H9 (cell line): ENCODE measurements around the gene CFAP299. TPM values are rescaled to one million over a fixed set of nuclear protein-coding genes. Genes with fewer than 3 reads are reported as not detected.

Experiments used
- DNase-seq: peaks from one replicate; pipeline ENCODE4 v3.0.0-alpha.2; 2017
- H2AFZ ChIP-seq: one replicate; pipeline ENCODE4 v1.6.1; 2013; ENCODE audit warnings: mild to moderate bottlenecking, low read length, control low read depth, moderate library complexity
- H2AK5ac ChIP-seq: 2 replicates; pipeline ENCODE4 v1.6.1; 2013; ENCODE audit warnings: low read length, control low read depth, mixed read lengths; ENCODE audit not compliant: insufficient read length
- H2BK120ac ChIP-seq: one replicate; pipeline ENCODE4 v1.6.1; 2013; ENCODE audit warnings: low read depth, mild to moderate bottlenecking, low read length, control low read depth, inconsistent platforms; ENCODE audit not compliant: poor library complexity, severe bottlenecking
- H2BK12ac ChIP-seq: 2 replicates; pipeline ENCODE4 v1.6.1; 2013; ENCODE audit warnings: low read length, control low read depth, mixed read lengths, low read depth; ENCODE audit not compliant: insufficient read length
- H2BK15ac ChIP-seq: 2 replicates; pipeline ENCODE4 v1.6.1; 2013; ENCODE audit warnings: low read depth, low read length, control low read depth
- H2BK20ac ChIP-seq: one replicate; pipeline ENCODE4 v1.6.1; 2013; ENCODE audit warnings: low read depth, mild to moderate bottlenecking, low read length, control low read depth, inconsistent platforms; ENCODE audit not compliant: poor library complexity, severe bottlenecking
- H2BK5ac ChIP-seq: 2 replicates; pipeline ENCODE4 v1.6.1; 2013; ENCODE audit warnings: low read length, control low read depth, mixed read lengths; ENCODE audit not compliant: insufficient read length
- H3K14ac ChIP-seq: 2 replicates; pipeline ENCODE4 v1.6.1; 2013; ENCODE audit warnings: low read length, control low read depth; ENCODE audit not compliant: insufficient read depth
- H3K18ac ChIP-seq: 2 replicates; pipeline ENCODE4 v1.6.1; 2013; ENCODE audit warnings: low read depth, mild to moderate bottlenecking, mixed read lengths, low read length, control low read depth; ENCODE audit not compliant: insufficient read length
- H3K23ac ChIP-seq: 2 replicates; pipeline ENCODE4 v1.6.1; 2013; ENCODE audit warnings: low read length, control low read depth, mixed read lengths, low read depth; ENCODE audit not compliant: insufficient read length
- H3K23me2 ChIP-seq: 2 replicates; pipeline ENCODE4 v1.6.1; 2013; ENCODE audit warnings: low read depth, mild to moderate bottlenecking, mixed read lengths, low read length, control low read depth; ENCODE audit not compliant: insufficient read length, poor library complexity, severe bottlenecking
- H3K27ac ChIP-seq: 2 replicates; pipeline ENCODE4 v1.5.1; 2013; ENCODE audit warnings: low read length, control low read depth, mixed read lengths, low read depth; ENCODE audit not compliant: insufficient read length
- H3K27me3 ChIP-seq: 2 replicates; pipeline ENCODE4 v1.6.1; 2013; ENCODE audit warnings: low read length, control low read depth, inconsistent platforms; ENCODE audit not compliant: insufficient read depth
- H3K4ac ChIP-seq: 2 replicates; pipeline ENCODE4 v1.6.1; 2013; ENCODE audit warnings: low read depth, mild to moderate bottlenecking, control low read depth, inconsistent platforms, low read length, moderate library complexity
- H3K4me1 ChIP-seq: 2 replicates; pipeline ENCODE4 v1.6.1; 2013; ENCODE audit warnings: low read length, control low read depth, inconsistent platforms; ENCODE audit not compliant: insufficient read depth
- H3K4me2 ChIP-seq: 2 replicates; pipeline ENCODE4 v1.6.1; 2013; ENCODE audit warnings: low read length, control low read depth, mixed read lengths; ENCODE audit not compliant: insufficient read length, insufficient read depth
- H3K56ac ChIP-seq: 2 replicates; pipeline ENCODE4 v1.6.1; 2013; ENCODE audit warnings: low read depth, mild to moderate bottlenecking, mixed read lengths, low read length, control low read depth; ENCODE audit not compliant: insufficient read length
- H3K79me1 ChIP-seq: 2 replicates; pipeline ENCODE4 v1.6.1; 2013; ENCODE audit warnings: low read depth, mild to moderate bottlenecking, moderate library complexity, low read length, control low read depth, inconsistent platforms; ENCODE audit not compliant: insufficient read depth, poor library complexity, severe bottlenecking
- H3K79me2 ChIP-seq: 2 replicates; pipeline ENCODE4 v1.6.1; 2013; ENCODE audit warnings: low read length, control low read depth, inconsistent platforms; ENCODE audit not compliant: insufficient read depth
- H3K9ac ChIP-seq: 2 replicates; pipeline ENCODE4 v1.6.1; 2013; ENCODE audit warnings: low read length, control low read depth, mixed read lengths; ENCODE audit not compliant: insufficient read length; ENCODE audit errors: extremely low read depth
- H3K9me3 ChIP-seq: one replicate; pipeline ENCODE4 v1.6.1; 2013; ENCODE audit warnings: low read depth, low read length, inconsistent platforms; ENCODE audit not compliant: control insufficient read depth
- H3T11ph ChIP-seq: one replicate; pipeline ENCODE4 v1.6.1; 2013; ENCODE audit warnings: mild to moderate bottlenecking, low read length, control low read depth, inconsistent platforms
- H4K20me1 ChIP-seq: one replicate; pipeline ENCODE4 v1.6.1; 2013; ENCODE audit not compliant: control insufficient read depth, insufficient read length, insufficient read depth
- H4K5ac ChIP-seq: 2 replicates; pipeline ENCODE4 v1.6.1; 2013; ENCODE audit warnings: low read depth, mild to moderate bottlenecking, mixed read lengths, low read length, control low read depth; ENCODE audit not compliant: insufficient read length
- H4K8ac ChIP-seq: replicated peaks from 2 replicates; pipeline ENCODE4 v1.6.1; 2013; ENCODE audit warnings: low read length, control low read depth, mixed read lengths, low read depth; ENCODE audit not compliant: insufficient read length
- H4K91ac ChIP-seq: 2 replicates; pipeline ENCODE4 v1.6.1; 2013; ENCODE audit warnings: low read depth, mild to moderate bottlenecking, moderate library complexity, mixed read lengths, low read length, control low read depth; ENCODE audit not compliant: insufficient read length
- H3K27ac Mint-ChIP-seq, 3 experiments: 2 replicates in 2 of 3; 3 replicates in 1 of 3; pipeline ENCODE4 v1.8.0; 2020 to 2021; ENCODE audit warnings: mixed read lengths in 3 of 3, mild to moderate bottlenecking in 1 of 3, moderate library complexity in 1 of 3
- H3K27me3 Mint-ChIP-seq: 2 replicates; pipeline ENCODE4 v1.8.0; 2021; ENCODE audit warnings: low read depth, mild to moderate bottlenecking, moderate library complexity, mixed read lengths
- H3K36me3 Mint-ChIP-seq, 3 experiments: 2 replicates in 2 of 3; 3 replicates in 1 of 3; pipeline ENCODE4 v1.8.0; 2020 to 2021; ENCODE audit warnings: low read depth in 3 of 3, mixed read lengths in 3 of 3; ENCODE audit not compliant: insufficient read depth in 1 of 3
- H3K4me1 Mint-ChIP-seq, 2 experiments: 2 replicates each; pipeline ENCODE4 v1.8.0; 2020; ENCODE audit warnings: mixed read lengths in 2 of 2
- H3K4me3 Mint-ChIP-seq, 2 experiments: 2 replicates in 1 of 2; 3 replicates in 1 of 2; pipeline ENCODE4 v1.8.0; 2020 to 2021; ENCODE audit warnings: mild to moderate bottlenecking in 2 of 2, mixed read lengths in 2 of 2, moderate library complexity in 1 of 2
- H3K9me3 Mint-ChIP-seq, 2 experiments: 2 replicates in 1 of 2; 3 replicates in 1 of 2; pipeline ENCODE4 v1.8.0; 2020; ENCODE audit warnings: mild to moderate bottlenecking in 2 of 2, mixed read lengths in 2 of 2, moderate library complexity in 1 of 2
- WGBS: extraction: QIAGEN DNeasy Blood & Tissue Kit; methylation state at CpG from one replicate; pipeline ENCODE4 v1.1.7; 2013; ENCODE audit warnings: missing lambda C conversion rate, low lambda C conversion rate, mixed read lengths; ENCODE audit not compliant: insufficient read length; ENCODE audit errors: extremely low coverage; 5-methylcytosine and 5-hydroxymethylcytosine counted together
- total RNA-seq: library from RNA; stranded (reverse); gene quantifications from 2 replicates; pipeline ENCODE4 v1.2.1, GENCODE V29; 2021
- TF ChIP-seq, protein P1 (sequence below): fragments of 200-600 bp; sonication (generic); conservative IDR thresholded peaks from 3 replicates; pipeline ENCODE4 v1.8.0; 2021; ENCODE audit warnings: antibody characterized with exemption, mild to moderate bottlenecking

CFAP299 gene
- total RNA-seq, 1 experiment from 2014 or later, result not detected

DNA sequence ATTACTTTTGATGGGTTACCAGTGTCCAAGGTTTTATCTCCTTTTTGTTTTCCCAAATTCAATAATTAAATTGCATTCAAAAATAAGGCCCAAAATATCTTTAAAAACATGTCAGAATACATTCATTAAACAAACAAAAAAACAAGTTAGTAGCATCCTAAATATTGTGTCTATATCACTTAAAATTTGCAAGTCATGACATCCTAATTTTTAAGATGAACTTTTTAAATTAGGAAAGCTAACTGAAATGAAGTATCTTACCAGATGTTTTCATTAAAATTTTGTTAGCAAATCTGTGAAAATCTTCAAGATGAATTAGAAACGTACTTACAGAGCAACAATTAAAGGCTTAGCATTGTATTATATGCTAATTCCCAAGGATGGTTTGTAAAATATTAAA is 962 bp upstream of the CFAP299 start:
- Histone ChIP-seq H3K23ac (no peak overlapping the region), H4K20me1 (no peaks in the 10 kb centered on the region), H3K56ac (no peak overlapping the region), H3K4me2 (no peak overlapping the region), H4K5ac (no peak overlapping the region), H3K79me2 (no peaks in the 10 kb centered on the region), H3K23me2 (peaks cover 4% of the 10 kb centered on the region), H3K9ac (no peak overlapping the region), H3K18ac (no peak overlapping the region), H3K79me1 (no peaks in the 10 kb centered on the region), H3K14ac (no peak overlapping the region), H4K91ac (no peak overlapping the region), H3K4ac (no peak overlapping the region), H2BK12ac (no peak overlapping the region), H3K27ac (no peak overlapping the region), H2BK5ac (no peak overlapping the region), H3T11ph (no peak overlapping the region), H2BK15ac (no peak overlapping the region), H2AFZ (no peak overlapping the region), H2BK20ac (no peak overlapping the region), H3K4me1 (no peaks in the 10 kb centered on the region), H4K8ac (no peak overlapping the region), H2BK120ac (no peak overlapping the region), H2AK5ac (no peak overlapping the region), H3K27me3 (no peaks in the 10 kb centered on the region; the same call in 1 of the 2 replicates), H3K9me3 (no peaks in the 10 kb centered on the region)
- H3K4me3 Mint-ChIP-seq, result no peak overlapping the region
- WGBS, result no CpG with 5 or more reads among the region's 1 CpG
- no peaks in the 10 kb centered on the region for H3K36me3 Mint-ChIP-seq
- H3K27me3 Mint-ChIP-seq, result peaks cover 25% of the 10 kb centered on the region
- H3K9me3 Mint-ChIP-seq, result no peaks in the 10 kb centered on the region
- H3K4me1 Mint-ChIP-seq, result peaks cover 8 to 9% of the 10 kb centered on the region in 2 experiments; a peak in 3 of 4 replicates
- TF ChIP-seq, protein P1, sequence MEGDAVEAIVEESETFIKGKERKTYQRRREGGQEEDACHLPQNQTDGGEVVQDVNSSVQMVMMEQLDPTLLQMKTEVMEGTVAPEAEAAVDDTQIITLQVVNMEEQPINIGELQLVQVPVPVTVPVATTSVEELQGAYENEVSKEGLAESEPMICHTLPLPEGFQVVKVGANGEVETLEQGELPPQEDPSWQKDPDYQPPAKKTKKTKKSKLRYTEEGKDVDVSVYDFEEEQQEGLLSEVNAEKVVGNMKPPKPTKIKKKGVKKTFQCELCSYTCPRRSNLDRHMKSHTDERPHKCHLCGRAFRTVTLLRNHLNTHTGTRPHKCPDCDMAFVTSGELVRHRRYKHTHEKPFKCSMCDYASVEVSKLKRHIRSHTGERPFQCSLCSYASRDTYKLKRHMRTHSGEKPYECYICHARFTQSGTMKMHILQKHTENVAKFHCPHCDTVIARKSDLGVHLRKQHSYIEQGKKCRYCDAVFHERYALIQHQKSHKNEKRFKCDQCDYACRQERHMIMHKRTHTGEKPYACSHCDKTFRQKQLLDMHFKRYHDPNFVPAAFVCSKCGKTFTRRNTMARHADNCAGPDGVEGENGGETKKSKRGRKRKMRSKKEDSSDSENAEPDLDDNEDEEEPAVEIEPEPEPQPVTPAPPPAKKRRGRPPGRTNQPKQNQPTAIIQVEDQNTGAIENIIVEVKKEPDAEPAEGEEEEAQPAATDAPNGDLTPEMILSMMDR, result no peak
- H3K27ac Mint-ChIP-seq, result no peak overlapping the region
- DNase-seq, result no peak
